ENCODE measurements around the gene SPATA9.
A peak's percentile ranks its signal among the peaks of the same experiment; 100 is the strongest.
"Not testable (repeated sequence)": the region's sequence is repeated elsewhere in the genome, so short reads cannot be mapped to it uniquely, and the experiment has no call there.

SPATA9 gene

GRCh38 chr5:95718203-95718602 is 35.4 kb upstream of the SPATA9 start:
- DNase-seq, result no peak

GRCh38 chr5:95717439-95717838 is 34.6 kb upstream of the SPATA9 start:
- no peak for DNase-seq

DNA sequence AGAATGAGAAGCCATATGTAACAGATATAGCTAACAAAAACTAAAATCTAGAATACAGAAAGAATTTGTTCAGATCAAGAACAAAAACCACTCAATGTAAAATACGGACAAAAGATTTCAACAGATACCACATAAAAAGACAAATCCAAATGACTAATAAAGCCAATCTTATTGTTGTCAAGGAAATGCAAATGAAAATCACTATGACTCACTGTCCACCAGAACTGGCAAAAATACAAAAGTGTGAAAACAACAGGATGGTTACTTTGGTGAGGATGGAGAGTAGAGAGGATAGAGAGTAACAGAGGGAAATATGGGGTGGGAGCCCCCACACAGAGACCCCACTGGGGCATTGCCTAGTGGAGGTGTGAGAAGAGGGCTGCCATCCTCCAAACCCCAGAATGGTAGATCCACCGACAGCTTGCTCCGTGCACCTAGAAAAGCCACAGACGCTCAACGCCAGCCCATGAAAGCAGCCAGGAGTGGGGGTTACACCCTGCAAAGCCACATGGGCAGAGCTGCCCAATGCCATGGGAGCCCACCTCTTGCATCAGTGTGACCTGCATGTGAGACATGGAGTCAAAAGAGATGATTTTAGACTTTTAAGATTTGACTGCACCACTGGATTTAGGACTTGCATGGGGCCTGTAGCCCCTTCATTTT is 33.1 kb upstream of the SPATA9 start:
- no peak for DNase-seq

DNA sequence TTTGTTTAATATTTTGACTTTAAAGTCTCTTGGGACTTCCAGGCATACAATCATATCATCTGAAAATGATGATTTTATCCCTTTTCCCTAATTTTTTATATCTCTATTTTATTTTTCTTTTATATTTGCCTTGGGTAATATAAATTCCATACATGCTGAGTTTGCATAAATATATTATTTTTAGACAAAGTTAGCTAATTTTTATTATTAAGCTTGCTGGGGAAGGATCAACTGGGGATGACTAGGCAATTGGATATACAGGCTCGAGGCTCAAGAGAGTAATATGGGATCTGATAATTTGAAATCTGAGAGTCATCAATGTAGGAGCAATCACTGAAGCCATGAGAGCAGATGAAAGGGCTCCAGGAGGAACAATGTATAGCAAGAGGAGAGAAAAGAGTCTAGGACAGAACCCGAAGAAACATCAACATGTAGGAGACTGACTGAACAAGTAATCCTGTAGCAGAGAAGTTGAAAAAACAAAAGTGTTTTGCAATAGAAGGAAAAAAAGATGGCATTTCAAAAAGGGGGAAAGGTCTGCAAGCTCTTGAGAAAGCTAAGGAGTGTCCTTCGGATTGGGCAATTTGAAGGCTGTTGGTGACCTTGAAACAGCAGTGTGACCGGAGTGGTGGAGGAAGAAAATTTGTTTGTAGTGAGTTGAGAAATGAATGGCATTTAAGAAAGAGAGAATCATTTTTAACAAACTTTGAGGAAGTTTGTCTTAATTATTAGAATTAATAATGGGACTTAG is 31.3 kb upstream of the SPATA9 start:
- DNase-seq, result no peak

DNA sequence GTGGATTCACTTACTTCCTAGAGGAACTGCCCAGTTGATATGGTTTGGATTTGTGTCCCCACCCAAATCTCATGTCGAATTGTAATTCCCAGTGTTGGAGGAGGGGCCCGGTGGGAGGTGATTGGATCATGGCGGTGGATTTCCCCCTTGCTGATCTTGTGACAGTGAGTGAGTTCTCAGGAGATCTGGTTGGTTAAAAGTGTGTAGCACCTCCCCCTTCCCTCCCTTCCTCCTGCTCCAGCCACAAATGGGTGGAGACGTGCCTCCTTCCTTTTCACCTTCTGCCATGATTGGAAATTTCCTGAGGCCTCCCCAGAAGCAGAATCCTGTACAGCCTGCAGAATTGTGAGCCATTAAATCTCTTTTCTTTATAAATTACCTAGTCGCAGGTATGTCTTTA is 30.5 kb upstream of the SPATA9 start:
- DNase-seq, result not testable (repeated sequence)

DNA sequence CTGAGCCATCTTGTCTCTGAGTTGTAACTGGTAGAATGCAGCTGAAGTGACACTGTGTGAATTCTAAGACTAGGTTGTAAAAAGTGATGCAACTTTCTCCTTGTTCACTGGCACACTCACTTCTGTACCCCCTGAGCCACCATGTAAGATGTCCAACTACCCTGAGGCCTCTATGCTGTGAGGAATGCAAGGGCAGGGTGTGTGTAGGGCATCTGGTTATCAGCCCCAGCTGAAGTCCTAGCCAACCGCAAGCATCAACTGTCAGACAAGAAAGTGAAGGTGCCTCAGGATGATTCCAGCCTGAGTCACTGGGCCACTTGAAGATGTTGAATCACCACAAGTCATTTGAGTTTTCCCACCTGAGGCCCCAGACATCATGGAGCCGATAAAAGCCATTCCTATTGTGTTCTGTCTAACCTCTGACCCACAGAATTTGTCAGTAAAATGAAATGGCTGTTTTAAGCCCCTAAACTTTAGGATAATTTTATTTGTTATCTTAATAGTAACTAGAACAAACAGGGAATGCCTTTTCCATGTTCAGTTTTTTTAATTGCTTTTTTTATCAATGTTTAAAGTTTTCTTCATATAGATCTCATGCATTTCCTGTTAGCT is 29.7 kb upstream of the SPATA9 start:
- no peak for DNase-seq

DNA sequence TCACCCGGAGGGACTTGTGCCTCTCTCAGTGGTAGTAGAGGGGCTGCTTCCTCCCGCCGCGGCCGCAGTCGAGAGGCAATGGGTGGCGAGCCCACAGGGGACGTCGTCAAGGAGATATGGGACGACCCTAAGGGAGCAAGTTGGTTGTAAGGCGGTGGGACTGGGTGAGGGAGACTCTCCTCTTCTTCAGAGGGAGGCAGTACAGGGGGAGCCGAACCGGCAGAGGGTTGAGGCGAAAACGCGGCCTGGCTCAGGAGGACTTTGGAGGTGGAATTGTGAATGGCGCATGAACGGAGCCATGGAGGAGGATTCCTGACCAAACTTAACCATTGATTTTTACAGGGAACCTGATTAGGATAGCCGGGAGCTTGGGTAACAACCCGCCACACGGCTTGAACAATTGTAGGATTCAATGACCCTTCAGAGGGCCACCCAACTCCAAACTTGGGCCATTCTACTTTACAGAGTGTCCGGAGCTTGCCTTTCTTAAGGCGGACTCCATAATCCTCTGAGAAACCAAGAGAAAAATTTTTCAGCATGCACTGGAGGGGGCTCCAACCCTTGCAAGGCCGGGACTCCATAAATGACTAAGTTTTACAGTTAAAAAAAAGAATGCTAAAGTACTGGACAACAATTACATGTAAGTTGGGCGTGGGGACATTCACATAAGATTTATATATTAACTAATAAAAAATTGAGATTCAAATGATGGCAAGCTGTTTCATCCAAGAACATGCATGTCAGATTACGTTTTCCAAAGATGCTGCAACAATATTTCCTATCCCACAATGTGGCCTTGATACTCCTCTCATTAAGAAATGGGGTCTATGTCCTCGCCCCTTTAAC is 28.9 kb upstream of the SPATA9 start:
- DNase-seq, result no peak

- DNase-seq, result not testable (repeated sequence)
These were observed 28.1 kb upstream of the SPATA9 start for GRCh38 chr5:95710651-95711500.

DNA sequence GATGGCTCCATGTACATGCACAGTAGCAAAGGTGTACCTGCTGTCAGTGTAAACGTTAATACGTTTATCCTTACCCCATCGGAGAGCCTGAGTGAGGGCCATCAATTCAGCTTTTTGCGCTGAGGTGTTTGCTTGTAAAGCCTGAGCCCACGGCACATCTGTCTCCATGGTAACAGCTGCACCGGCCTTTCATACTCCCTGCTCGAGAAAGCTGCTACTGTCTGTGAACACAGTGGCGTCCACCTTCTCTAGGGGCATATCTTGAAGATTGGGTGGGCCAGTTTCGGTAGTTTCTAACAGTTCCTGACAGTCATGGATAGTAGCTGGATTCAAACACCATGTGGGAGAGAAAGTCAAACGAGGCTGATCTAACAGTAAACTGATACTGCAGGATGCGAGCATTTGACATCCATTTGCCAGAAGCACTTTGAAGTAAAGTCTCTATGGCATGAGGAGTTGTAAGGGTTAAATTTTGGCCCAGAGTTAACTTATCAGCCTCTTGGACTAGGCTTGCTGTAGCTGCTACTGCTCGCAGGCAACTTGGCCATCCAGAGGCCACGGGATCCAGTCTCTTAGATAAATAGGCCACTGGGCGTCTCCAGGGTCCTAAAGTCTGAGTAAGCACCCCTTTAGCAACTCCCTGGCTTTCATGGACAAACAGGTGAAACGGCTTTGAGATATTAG is 27.3 kb upstream of the SPATA9 start:
- peak in 20 of 56 donors; percentile 1 to 49 (median 12) for DNase-seq

DNA sequence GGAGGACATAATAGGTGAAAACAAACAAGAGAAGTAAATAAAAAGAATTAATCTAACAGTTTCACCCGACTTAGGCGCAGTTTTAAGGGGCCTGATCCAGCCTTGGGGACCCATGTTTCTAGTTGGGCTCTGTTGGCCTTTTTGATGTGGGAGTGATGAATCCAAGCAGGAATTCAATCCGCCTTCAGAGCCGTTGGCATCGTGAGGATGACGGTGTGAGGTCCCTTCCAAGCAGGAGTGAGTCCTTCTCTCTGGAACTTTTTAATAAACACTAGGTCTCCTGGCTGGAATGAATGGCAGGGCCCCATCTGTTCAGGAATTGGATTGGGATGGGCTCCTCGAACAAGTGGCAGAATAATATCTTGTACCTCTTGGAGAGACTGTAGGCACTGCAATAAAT is 26.1 kb upstream of the SPATA9 start:
- no peak for DNase-seq

DNA sequence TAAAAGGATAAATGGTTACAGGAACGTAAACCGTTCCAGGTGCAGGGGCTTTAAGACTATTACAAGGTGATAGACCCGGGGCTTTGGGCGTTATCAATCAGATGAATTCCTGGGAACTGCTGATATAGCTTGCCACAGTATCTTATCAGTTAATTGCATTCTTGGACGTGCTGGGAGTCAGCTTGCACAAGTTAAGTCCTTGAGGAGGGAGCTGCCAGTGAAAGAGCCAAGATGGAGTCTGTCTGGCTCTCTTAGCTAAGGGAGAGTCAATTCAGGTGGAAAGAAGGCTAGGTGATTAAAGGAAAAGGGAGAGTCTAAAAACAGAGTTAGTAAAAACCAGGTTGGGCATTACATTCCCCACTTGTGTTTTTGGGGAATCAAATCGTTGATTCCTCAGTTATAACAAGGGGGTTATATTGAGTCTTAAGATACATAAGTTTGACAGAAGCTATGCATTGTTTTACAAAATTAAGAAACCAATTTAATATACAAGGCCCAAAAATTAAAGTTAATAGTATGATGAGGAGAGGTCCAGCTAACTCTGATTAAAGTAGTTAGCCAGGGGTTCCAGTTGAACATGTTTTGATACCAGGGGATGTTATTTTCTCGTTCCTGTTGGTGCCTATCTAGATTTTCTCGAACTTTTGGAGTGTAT is 24.9 kb upstream of the SPATA9 start:
- not testable (repeated sequence) for DNase-seq

DNA sequence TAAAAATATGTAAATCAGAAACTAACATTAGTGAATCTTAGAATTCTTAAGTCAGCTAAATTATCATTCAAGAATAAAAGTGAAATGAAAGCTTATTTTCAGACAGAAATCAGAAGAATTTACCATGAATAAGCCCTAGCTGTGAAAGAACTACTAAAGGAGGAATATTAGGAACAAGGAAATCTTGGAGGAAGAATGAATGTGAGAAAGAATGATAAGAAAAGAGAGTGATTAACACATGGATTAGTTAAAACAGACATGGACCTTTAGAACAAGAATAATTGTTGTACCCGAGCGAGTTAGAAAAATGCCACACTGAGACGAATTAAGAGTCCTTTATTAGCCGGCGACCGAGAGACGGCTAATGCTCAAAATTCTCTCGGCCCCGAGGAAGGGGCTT is 24.3 kb upstream of the SPATA9 start:
- DNase-seq, result no peak

- not testable (repeated sequence) for DNase-seq
These were observed 23.4 kb upstream of the SPATA9 start for GRCh38 chr5:95706196-95706595.

GRCh38 chr5:95704150-95704549 is 21.4 kb upstream of the SPATA9 start:
- DNase-seq, result peak in 1 of 56 donors; percentile 42

- DNase-seq, result no peak
These were observed 18.3 kb upstream of the SPATA9 start for GRCh38 chr5:95701074-95701473.

- DNase-seq, result no peak
These were observed 16.5 kb upstream of the SPATA9 start for GRCh38 chr5:95699337-95699736.

DNA sequence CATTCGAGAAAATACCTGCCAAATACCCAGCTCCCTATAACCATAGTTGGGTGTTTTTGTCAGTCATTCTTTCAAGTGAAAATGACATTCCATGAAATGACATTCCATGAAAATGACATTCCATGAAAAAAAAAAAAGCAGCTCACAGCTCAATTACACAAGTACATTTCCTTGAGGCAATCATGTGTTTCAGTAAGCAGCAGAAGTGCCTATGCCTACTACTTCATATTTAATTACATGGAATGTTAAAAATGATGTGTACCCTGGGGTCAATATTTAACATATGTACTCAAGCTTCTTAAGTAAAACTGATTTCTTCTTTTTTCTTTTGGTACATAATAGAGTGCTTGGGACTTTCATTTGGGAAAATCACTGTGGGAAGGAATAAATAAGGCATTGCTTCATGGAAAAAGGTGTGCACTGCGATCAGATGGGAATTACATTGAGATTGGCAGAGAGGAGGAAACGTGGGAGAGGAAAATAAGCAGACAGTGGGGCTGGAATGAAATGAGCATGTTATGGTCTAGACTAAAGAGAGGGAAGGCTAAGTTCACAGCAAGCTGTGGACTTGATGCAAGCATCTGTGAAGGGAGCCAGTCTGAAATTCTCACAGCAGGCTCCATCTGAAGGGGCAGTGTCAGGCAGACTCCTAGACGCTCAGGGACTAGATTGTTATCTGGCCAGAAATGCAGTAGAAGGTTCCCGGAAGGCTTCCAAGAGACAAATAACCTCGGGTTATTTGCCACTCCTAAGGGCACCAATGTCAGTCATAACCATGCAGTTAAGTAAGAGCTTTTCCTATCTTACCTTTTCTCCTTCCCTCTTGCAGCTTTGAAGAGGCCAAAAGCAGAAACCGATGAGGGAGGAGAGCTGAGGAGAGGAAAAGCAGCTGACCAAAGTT is 15.2 kb upstream of the SPATA9 start:
- DNase-seq, result no peak

DNA sequence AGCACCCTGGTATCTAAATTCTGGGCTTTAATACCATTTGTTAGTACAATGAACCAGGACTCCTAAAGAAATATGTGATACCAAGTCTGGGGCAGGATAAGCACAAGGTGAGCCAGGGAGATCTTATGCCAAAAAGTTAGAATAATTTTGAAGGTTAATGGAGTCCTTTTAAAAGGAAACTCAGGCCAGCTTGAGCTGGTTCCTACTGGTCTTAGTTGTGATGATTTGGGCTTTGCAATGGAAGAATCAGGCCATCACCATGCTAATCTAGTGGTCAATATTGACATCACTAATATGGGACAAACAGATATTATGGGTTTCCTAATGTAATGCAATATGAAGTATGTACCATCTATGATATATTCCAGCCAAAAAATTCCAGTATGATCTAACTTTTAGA is 7.5 kb upstream of the SPATA9 start:
- DNase-seq, result no peak

GRCh38 chr5:95689680-95690079 is 6.9 kb upstream of the SPATA9 start:
- DNase-seq, result no peak

All from amygdala (tissue), 56 donors.